ENCODE measurements around the gene PLCG2.

DNA sequence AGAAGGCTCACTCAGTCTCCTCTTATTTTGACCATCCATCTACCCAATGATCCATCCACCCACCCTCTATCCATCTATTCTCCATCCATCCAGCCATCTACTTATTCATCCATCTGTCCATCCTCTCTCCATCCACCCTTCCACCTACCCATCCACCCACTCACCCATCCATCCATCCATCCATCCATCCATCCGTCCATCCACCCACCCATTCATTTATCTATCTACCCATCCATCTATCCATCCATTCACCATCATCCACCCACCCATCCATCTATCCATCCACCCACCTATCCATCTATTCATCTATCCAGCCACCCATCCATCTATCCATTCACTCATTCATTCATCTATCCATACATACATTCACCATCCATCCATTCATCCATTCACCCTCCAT, 45.8 kb upstream of the PLCG2 start:
- TF ChIP-seq POLR2AphosphoS5 (IDR thresholded peaks at IDR 0.05): no peak
- TF ChIP-seq, protein P1, sequence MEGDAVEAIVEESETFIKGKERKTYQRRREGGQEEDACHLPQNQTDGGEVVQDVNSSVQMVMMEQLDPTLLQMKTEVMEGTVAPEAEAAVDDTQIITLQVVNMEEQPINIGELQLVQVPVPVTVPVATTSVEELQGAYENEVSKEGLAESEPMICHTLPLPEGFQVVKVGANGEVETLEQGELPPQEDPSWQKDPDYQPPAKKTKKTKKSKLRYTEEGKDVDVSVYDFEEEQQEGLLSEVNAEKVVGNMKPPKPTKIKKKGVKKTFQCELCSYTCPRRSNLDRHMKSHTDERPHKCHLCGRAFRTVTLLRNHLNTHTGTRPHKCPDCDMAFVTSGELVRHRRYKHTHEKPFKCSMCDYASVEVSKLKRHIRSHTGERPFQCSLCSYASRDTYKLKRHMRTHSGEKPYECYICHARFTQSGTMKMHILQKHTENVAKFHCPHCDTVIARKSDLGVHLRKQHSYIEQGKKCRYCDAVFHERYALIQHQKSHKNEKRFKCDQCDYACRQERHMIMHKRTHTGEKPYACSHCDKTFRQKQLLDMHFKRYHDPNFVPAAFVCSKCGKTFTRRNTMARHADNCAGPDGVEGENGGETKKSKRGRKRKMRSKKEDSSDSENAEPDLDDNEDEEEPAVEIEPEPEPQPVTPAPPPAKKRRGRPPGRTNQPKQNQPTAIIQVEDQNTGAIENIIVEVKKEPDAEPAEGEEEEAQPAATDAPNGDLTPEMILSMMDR (IDR thresholded peaks at IDR 0.05): no peak
